DND-41 (cell line): Measurements from ENCODE around the gene SLC23A2.

ENCODE experiments used
- ATAC-seq: fragments of 200-7000 bp; cut with Tn5 transposase; 3 replicates; pipeline ENCODE4 v1.9.1; 2021; ENCODE audit warnings: low read depth; ENCODE audit not compliant: insufficient read depth
- DNase-seq: peaks from one replicate; pipeline ENCODE4 v3.0.0-alpha.2; 2020
- H2AFZ ChIP-seq: 2 replicates; pipeline ENCODE4 v1.6.0; 2012; ENCODE audit warnings: low read depth, low read length
- H3K27ac ChIP-seq: 2 replicates; pipeline ENCODE4 v1.5.1; 2012; ENCODE audit warnings: low read length, inconsistent platforms
- H3K27me3 ChIP-seq: fragments of 200-600 bp; sonication (generic); 2 replicates; pipeline ENCODE4 v1.6.0; 2012; ENCODE audit warnings: low read length, mild to moderate bottlenecking, inconsistent platforms; ENCODE audit not compliant: insufficient read depth, poor library complexity
- H3K36me3 ChIP-seq: 2 replicates; pipeline ENCODE4 v1.5.1; 2012; ENCODE audit warnings: low read length, inconsistent platforms; ENCODE audit not compliant: insufficient read depth
- H3K4me1 ChIP-seq: 2 replicates; pipeline ENCODE4 v1.5.1; 2012; ENCODE audit warnings: mild to moderate bottlenecking, low read length; ENCODE audit not compliant: insufficient read depth
- H3K4me2 ChIP-seq: 2 replicates; pipeline ENCODE4 v1.6.0; 2012; ENCODE audit warnings: mild to moderate bottlenecking, moderate library complexity, low read length, inconsistent platforms; ENCODE audit not compliant: insufficient read depth
- H3K4me3 ChIP-seq, 2 experiments: fragments of 200-600 bp in 1 of 2; shearing (Covaris generic) in 1 of 2; 2 replicates each; pipeline ENCODE4 v1.5.1; 2012 to 2016; ENCODE audit warnings: inconsistent platforms in 2 of 2, low read length in 2 of 2, mild to moderate bottlenecking in 2 of 2, low read depth in 1 of 2, moderate library complexity in 1 of 2
- H3K79me2 ChIP-seq: 2 replicates; pipeline ENCODE4 v1.6.0; 2012; ENCODE audit warnings: low read length, inconsistent platforms; ENCODE audit not compliant: insufficient read depth
- H3K9ac ChIP-seq: 2 replicates; pipeline ENCODE4 v1.6.0; 2012; ENCODE audit warnings: low read depth, mild to moderate bottlenecking, inconsistent platforms, low read length, moderate library complexity
- H3K9me3 ChIP-seq: 2 replicates; pipeline ENCODE4 v1.5.1; 2012; ENCODE audit warnings: low read length, moderate library complexity, mild to moderate bottlenecking, inconsistent platforms; ENCODE audit not compliant: insufficient read depth, severe bottlenecking
- H4K20me1 ChIP-seq: 2 replicates; pipeline ENCODE4 v1.6.0; 2012; ENCODE audit warnings: low read length; ENCODE audit not compliant: insufficient read depth
- CTCF ChIP-seq: IDR thresholded peaks from 2 replicates; pipeline ENCODE4 v1.5.1; 2012; ENCODE audit warnings: borderline replicate concordance, low read length, moderate library complexity, mild to moderate bottlenecking; ENCODE audit not compliant: poor library complexity, severe bottlenecking; ENCODE audit errors: extremely low read depth
- EZH2 ChIP-seq: IDR thresholded peaks from 3 replicates; pipeline ENCODE4 v1.6.1; 2012; ENCODE audit warnings: borderline replicate concordance, low read depth, mild to moderate bottlenecking, moderate library complexity, low read length, inconsistent platforms; ENCODE audit not compliant: severe bottlenecking

SLC23A2 gene

GRCh38 chr20:4966826-4967751, 34.2 kb downstream of the SLC23A2 start:
- Histone ChIP-seq H3K27ac (no peak overlapping the region), H3K27me3 (no peaks in the 10 kb centered on the region), H3K36me3 (peaks cover 46% of the 10 kb centered on the region), H2AFZ (no peak overlapping the region), H4K20me1 (peaks cover 25% of the 10 kb centered on the region), H3K4me1 (peaks cover 12% of the 10 kb centered on the region), H3K79me2 (peaks cover 64% of the 10 kb centered on the region), H3K9me3 (no peaks in the 10 kb centered on the region), H3K4me3 (no peak overlapping the region), H3K4me2 (no peak overlapping the region), H3K9ac (no peak overlapping the region)
- no peak for TF ChIP-seq CTCF
- no peak for TF ChIP-seq EZH2
- ATAC-seq (no peak), DNase-seq (no peak)

- no peak overlapping the region for H2AFZ ChIP-seq
- H3K9ac ChIP-seq = no peak overlapping the region
- H3K4me1 ChIP-seq = peaks cover 19% of the 10 kb centered on the region
- DNase-seq (peak; percentile 50), ATAC-seq (peak; percentile 79)
- peaks cover 9% of the 10 kb centered on the region for H3K36me3 ChIP-seq
- H3K27me3 ChIP-seq = no peaks in the 10 kb centered on the region
- no peaks in the 10 kb centered on the region for H3K9me3 ChIP-seq
- peak overlapping the region; percentile 1; the same call in 1 of the 2 replicates for H3K4me2 ChIP-seq
- H3K4me3 ChIP-seq = no peak overlapping the region
- TF ChIP-seq CTCF (no peak), EZH2 (no peak)
- H4K20me1 ChIP-seq = peaks cover 19% of the 10 kb centered on the region; the same call in 1 of the 2 replicates
- peaks cover 66% of the 10 kb centered on the region for H3K79me2 ChIP-seq
- peak overlapping the region; percentile 23; the same call in 1 of the 2 replicates for H3K27ac ChIP-seq
These were observed 39.0 kb downstream of the SLC23A2 start for GRCh38 chr20:4962241-4962855.

- TF ChIP-seq EZH2 (no peak), CTCF (no peak)
- ATAC-seq (peak; percentile 85), DNase-seq (peak; percentile 40)
- H3K4me1 ChIP-seq = peaks cover 19% of the 10 kb centered on the region
- no peak overlapping the region for H3K9ac ChIP-seq
- no peaks in the 10 kb centered on the region for H3K9me3 ChIP-seq
- peaks cover 7% of the 10 kb centered on the region; the same call in 1 of the 2 replicates for H3K36me3 ChIP-seq
- H3K27ac ChIP-seq = peak overlapping the region; percentile 23; the same call in 1 of the 2 replicates
- H3K27me3 ChIP-seq = no peaks in the 10 kb centered on the region
- H3K4me2 ChIP-seq = no peak overlapping the region
- no peak overlapping the region for H3K4me3 ChIP-seq
- H4K20me1 ChIP-seq = peaks cover 19% of the 10 kb centered on the region; the same call in 1 of the 2 replicates
- peaks cover 69% of the 10 kb centered on the region for H3K79me2 ChIP-seq
- no peak overlapping the region for H2AFZ ChIP-seq
These were observed 39.6 kb downstream of the SLC23A2 start for GRCh38 chr20:4961746-4962145.
